Measurements from ENCODE around the gene PTPRS.
"Not testable (repeated sequence)": the region's sequence is repeated elsewhere in the genome, so short reads cannot be mapped to it uniquely, and the experiment has no call there.

The PTPRS gene

GRCh38 chr19:5330307-5330720 lies 10.3 kb downstream of the PTPRS start:
- DNase-seq (ENCODE audit: extremely low spot score) = peak; percentile 65
- POLR2A ChIA-PET = no interaction called here
- CTCF ChIA-PET = interaction anchor here (1.2 kb wide), 1 partner anchor 10 kb away, joined by 5 read pairs; the partner anchor contains the start of gene PTPRS
- no peak for TF ChIP-seq CTCF (IDR thresholded peaks at IDR 0.05; ENCODE audit: control extremely low read depth, extremely low read depth, low read depth, missing control alignments)

- ChIA-PET POLR2A (interaction anchor here (0.5 kb wide), 1 partner anchor 463 kb away, joined by 6 read pairs; no protein-coding TSS in a partner anchor), CTCF (interaction anchor here (0.8 to 1.7 kb wide), 3 partner anchors 12 to 49 kb away, joined by 3 to 5 read pairs (median 4); partner anchors contain the start of gene PTPRS)
- no peak for TF ChIP-seq CTCF (IDR thresholded peaks at IDR 0.05; ENCODE audit: control extremely low read depth, extremely low read depth, low read depth, missing control alignments)
- DNase-seq (ENCODE audit: extremely low spot score) = no peak
Measured at GRCh38 chr19:5329141-5329540, 11.5 kb downstream of the PTPRS start.

- DNase-seq (ENCODE audit: extremely low spot score); POLR2A ChIA-PET: not testable (repeated sequence)
- CTCF ChIA-PET = interaction anchor here (0.8 to 1.7 kb wide), 2 partner anchors 26 to 50 kb away, joined by 3 to 4 read pairs; no protein-coding TSS in a partner anchor
Measured at GRCh38 chr19:5328407-5328806, 12.2 kb downstream of the PTPRS start.

- CTCF ChIA-PET = interaction anchor here (1.1 to 1.4 kb wide), 2 partner anchors 11 to 13 kb away, joined by 3 to 5 read pairs; no protein-coding TSS in a partner anchor
- TF ChIP-seq CTCF (IDR thresholded peaks at IDR 0.05; ENCODE audit: control extremely low read depth, extremely low read depth, low read depth, missing control alignments) = no peak
- POLR2A ChIA-PET = no interaction called here
- DNase-seq (ENCODE audit: extremely low spot score) = no peak
Measured at GRCh38 chr19:5326986-5327623, 13.5 kb downstream of the PTPRS start.

GRCh38 chr19:5326545-5326944 lies 14.1 kb downstream of the PTPRS start:
- CTCF ChIA-PET = interaction anchor here (1.4 kb wide), 1 partner anchor 11 kb away, joined by 5 read pairs; no protein-coding TSS in a partner anchor
- POLR2A ChIA-PET = no interaction called here
- TF ChIP-seq CTCF (IDR thresholded peaks at IDR 0.05; ENCODE audit: control extremely low read depth, extremely low read depth, low read depth, missing control alignments) = no peak
- DNase-seq (ENCODE audit: extremely low spot score) = no peak

- ChIA-PET POLR2A (no interaction called here), CTCF (no interaction called here)
- DNase-seq (ENCODE audit: extremely low spot score) = no peak
- TF ChIP-seq CTCF (IDR thresholded peaks at IDR 0.05; ENCODE audit: control extremely low read depth, extremely low read depth, low read depth, missing control alignments) = no peak
Measured at GRCh38 chr19:5324947-5325346, 15.7 kb downstream of the PTPRS start.

GRCh38 chr19:5323475-5323811 lies 17.2 kb downstream of the PTPRS start:
- DNase-seq (ENCODE audit: extremely low spot score) = no peak
- ChIA-PET POLR2A (no interaction called here), CTCF (interaction anchor here (2.0 kb wide), 1 partner anchor 12 kb away, joined by 5 read pairs; no protein-coding TSS in a partner anchor)
- no peak for TF ChIP-seq CTCF (IDR thresholded peaks at IDR 0.05; ENCODE audit: control extremely low read depth, extremely low read depth, low read depth, missing control alignments)
